SJSA1 (cell line): ENCODE data around the gene HDAC4. TPM values are rescaled to one million over a fixed set of nuclear protein-coding genes. Genes with fewer than 3 reads are reported as not detected.

Experiments used
- DNase-seq, 2 experiments: peaks; one replicate each; pipeline ENCODE4 v3.0.0-alpha.2; 2015 to 2020; ENCODE audit warnings: low spot score in 2 of 2, low read depth in 1 of 2
- H3K27ac ChIP-seq: fragments of 250-450 bp; sonication (Bioruptor Pico); 2 replicates; pipeline ENCODE4 v1.5.1; 2020; ENCODE audit warnings: mild to moderate bottlenecking, moderate library complexity
- H3K27me3 ChIP-seq: fragments of 250-450 bp; sonication (Bioruptor Pico); replicated peaks from 2 replicates; pipeline ENCODE4 v1.5.1; 2020; ENCODE audit warnings: mild to moderate bottlenecking, moderate library complexity
- H3K36me3 ChIP-seq: fragments of 250-450 bp; sonication (Bioruptor Pico); 2 replicates; pipeline ENCODE4 v1.5.1; 2020; ENCODE audit warnings: mild to moderate bottlenecking
- H3K4me1 ChIP-seq: fragments of 250-450 bp; sonication (Bioruptor Pico); replicated peaks from 2 replicates; pipeline ENCODE4 v1.6.1; 2021; ENCODE audit warnings: mild to moderate bottlenecking
- H3K4me3 ChIP-seq: fragments of 250-450 bp; sonication (Bioruptor Pico); 2 replicates; pipeline ENCODE4 v1.5.1; 2020; ENCODE audit warnings: mild to moderate bottlenecking
- H3K9me3 ChIP-seq: fragments of 250-450 bp; sonication (Bioruptor Pico); replicated peaks from 2 replicates; pipeline ENCODE4 v1.5.1; 2020; ENCODE audit warnings: mild to moderate bottlenecking
- total RNA-seq: library from RNA; depleted of rRNA; stranded (reverse); fragments of >200 nt; shearing (Covaris generic); gene quantifications from 2 replicates; pipeline ENCODE4 v1.2.3, GENCODE V29; 2014

HDAC4 gene
- total RNA-seq, 1 experiment from 2014 or later: 13.2 TPM

DNA sequence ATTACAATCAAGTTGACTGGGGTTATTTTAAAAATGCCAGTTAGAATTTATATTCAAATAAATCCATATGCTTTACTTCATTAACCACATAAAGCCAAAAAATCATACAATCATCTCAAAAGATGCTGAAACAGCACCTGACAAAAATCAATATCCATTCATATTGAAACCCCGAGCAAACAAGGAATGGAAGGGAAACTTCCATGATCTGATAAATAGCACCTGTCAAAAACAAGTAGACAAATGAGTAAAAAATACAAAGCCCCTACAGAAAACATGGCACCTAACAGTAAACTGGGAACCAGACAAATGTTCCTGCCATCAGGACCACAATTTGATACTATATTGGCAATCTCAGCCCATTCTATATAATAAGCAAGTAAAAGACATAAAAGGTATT lies 227.5 kb downstream of the HDAC4 start:
- DNase-seq: no peak
- Histone ChIP-seq H3K27me3 (no peaks in the 10 kb centered on the region; the same call in 1 of the 2 replicates), H3K9me3 (0 out of 2 replicates have a peak, but pooled peaks cover 6% of the 10 kb centered on the region), H3K4me1 (no peaks in the 10 kb centered on the region), H3K27ac (no peak overlapping the region), H3K36me3 (no peaks in the 10 kb centered on the region; the same call in 1 of the 2 replicates), H3K4me3 (no peak overlapping the region)

DNA sequence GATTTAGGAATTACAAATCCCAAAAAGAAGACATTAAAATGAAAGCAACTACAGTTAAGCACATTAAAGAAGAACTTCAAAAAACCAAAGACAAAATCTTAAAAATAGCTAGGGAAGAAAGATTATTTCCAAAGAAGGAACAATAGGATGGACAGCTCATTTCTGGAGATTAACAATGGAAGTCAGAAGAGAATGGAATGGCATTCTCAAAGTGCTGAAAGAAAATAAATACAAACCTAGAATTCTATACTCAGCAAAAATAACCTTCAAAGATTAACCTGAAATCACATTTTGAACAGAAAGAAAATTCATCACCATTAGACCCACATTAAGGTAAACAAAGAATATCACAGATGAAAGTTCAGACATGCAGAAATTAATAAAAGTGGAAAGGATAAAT lies 229.2 kb downstream of the HDAC4 start:
- DNase-seq: no peak
- Histone ChIP-seq H3K27ac (no peak overlapping the region), H3K4me3 (no peak overlapping the region), H3K27me3 (no peaks in the 10 kb centered on the region; the same call in 1 of the 2 replicates), H3K9me3 (0 out of 2 replicates have a peak, but pooled peaks cover under 1% of the 10 kb centered on the region), H3K36me3 (no peaks in the 10 kb centered on the region; the same call in 1 of the 2 replicates), H3K4me1 (no peaks in the 10 kb centered on the region)

DNA sequence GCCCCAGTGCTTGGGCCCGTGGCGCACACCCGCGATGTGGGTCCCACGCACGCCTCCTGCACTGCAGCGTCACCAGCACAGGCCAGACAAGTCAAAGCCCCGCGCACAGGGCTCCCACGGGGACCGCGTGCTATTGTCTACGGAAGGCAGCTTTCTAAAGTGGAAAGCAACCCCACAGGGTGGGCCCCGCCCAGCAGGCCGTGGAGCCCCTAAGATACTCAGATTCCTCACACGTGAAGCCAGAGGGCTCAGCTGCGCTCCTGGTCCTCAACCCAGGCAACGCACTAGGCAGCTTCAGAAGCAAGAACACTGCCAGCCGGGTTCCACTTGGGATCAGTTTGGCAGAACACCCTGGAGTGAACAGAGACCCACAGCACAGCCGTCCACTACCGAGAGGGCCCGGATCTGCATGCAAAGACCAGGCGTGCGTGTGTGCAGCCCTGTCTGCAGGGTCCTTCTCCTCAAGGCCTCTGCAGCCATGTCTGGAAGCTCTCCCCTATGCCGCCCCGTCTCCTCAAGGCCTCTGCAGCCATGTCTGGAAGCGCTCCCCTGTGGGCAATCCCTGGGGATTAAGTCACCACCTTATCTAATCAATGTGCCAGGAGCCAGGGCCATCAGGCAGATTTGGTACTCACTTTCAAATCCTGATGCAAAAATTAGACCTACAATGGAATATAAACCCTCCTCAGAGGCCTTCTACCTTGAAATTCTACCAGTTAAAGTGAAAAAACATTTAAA lies 231.3 kb downstream of the HDAC4 start:
- H3K4me3 ChIP-seq: no peak overlapping the region
- peak in 1 of 2 experiments; percentile 37 for DNase-seq
- no peaks in the 10 kb centered on the region for H3K9me3 ChIP-seq
- H3K36me3 ChIP-seq: no peaks in the 10 kb centered on the region
- no peak overlapping the region for H3K27ac ChIP-seq
- no peaks in the 10 kb centered on the region; the same call in 1 of the 2 replicates for H3K27me3 ChIP-seq
- H3K4me1 ChIP-seq: no peaks in the 10 kb centered on the region

DNA sequence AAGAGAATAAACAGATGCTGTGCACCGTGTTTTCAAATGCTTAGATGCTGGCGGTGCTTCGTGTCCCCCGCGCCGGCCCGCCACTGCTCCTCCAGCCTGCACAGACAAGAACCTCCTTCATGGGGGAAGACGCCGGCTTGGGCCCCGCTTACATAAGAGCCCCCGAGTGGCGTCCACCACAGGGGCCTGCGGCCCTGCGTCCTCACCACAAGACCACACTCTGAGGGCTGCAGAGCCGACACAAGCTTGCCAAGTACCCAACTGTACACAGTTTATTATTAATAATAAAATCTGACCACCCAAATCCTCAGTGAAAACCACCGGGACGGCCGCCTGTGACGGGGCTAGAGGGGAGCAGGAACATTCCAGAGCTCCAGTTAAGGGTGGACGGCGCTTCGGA lies 232.2 kb downstream of the HDAC4 start:
- H3K27me3 ChIP-seq: no peaks in the 10 kb centered on the region; the same call in 1 of the 2 replicates
- H3K9me3 ChIP-seq: no peaks in the 10 kb centered on the region
- H3K27ac ChIP-seq: no peak overlapping the region
- peak in 1 of 2 experiments; percentile 30 for DNase-seq
- H3K36me3 ChIP-seq: no peaks in the 10 kb centered on the region
- H3K4me1 ChIP-seq: no peaks in the 10 kb centered on the region
- no peak overlapping the region for H3K4me3 ChIP-seq

DNA sequence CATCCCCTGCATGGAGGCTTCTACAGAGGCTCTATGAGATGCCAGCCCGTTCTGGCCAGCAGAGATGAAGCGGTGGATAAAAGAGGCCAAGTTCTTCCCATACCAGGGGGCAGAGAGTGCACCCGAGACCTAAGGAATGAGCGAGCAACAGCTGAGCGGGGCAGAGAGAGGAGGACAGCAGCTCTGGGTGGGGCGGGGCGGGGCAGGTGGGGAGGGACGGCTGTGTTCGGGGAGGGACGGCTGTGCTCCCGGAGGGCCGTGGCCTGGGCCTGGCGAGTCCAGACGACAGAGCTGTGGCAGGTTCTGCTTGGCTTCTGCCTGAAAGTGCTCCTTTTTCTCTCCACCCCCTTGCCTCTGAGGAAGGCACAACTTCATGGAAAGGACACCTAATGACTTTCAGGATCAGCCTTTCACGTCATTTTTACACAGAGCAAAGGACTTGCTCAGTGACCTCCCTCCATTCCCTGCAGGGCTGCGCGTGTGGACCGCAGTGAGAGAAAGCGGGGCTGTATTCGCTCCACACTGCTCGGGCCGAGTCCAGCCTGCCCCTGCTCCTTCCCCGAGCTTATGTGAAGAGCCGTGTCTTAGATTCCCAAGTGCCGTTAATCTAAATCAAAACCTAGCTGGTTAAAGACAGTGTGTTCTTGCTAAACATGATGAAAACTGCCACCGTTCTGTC lies 232.9 kb downstream of the HDAC4 start:
- peak in 1 of 2 experiments; percentile 23 for DNase-seq
- Histone ChIP-seq H3K4me3 (no peak overlapping the region), H3K27me3 (no peaks in the 10 kb centered on the region), H3K36me3 (peaks cover 2% of the 10 kb centered on the region; the same call in 1 of the 2 replicates), H3K4me1 (no peaks in the 10 kb centered on the region), H3K9me3 (no peaks in the 10 kb centered on the region), H3K27ac (no peak overlapping the region)

DNA sequence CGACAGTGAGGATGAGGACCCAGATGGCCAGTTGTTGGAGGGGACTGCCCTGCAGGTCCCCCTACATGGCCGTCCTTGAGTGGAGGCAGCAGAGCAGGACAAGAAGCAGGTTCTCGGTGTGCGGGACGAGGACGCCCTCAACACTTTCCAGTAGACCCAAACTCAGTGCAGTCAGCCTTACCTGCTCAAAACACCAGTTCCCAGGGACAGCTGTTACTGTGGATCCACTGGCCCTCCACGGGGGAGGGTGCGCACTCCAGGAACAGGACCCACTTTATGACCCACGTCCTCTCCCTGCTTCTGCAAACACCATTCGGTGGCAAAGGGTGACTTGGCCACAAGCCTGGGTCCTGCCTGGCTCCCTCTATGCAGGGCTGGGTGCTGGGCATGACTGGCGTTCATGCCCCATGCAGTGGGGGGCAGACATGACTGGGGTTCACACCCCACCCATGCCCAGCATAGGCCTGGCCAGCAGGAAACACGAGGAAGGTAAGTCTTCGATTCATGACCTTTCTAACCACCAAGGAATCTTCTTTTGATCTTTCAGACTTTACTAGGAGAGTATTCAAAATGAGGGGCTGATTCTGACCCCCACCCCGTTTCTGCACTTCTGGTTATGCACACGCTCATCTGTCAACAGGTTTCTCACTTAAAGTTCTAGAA lies 233.7 kb downstream of the HDAC4 start:
- no peak overlapping the region for H3K4me3 ChIP-seq
- peak in 1 of 2 experiments; percentile 32 for DNase-seq
- H3K4me1 ChIP-seq: no peaks in the 10 kb centered on the region
- no peaks in the 10 kb centered on the region for H3K27me3 ChIP-seq
- H3K36me3 ChIP-seq: peaks cover 2% of the 10 kb centered on the region; the same call in 1 of the 2 replicates
- H3K27ac ChIP-seq: no peak overlapping the region
- H3K9me3 ChIP-seq: no peaks in the 10 kb centered on the region

DNA sequence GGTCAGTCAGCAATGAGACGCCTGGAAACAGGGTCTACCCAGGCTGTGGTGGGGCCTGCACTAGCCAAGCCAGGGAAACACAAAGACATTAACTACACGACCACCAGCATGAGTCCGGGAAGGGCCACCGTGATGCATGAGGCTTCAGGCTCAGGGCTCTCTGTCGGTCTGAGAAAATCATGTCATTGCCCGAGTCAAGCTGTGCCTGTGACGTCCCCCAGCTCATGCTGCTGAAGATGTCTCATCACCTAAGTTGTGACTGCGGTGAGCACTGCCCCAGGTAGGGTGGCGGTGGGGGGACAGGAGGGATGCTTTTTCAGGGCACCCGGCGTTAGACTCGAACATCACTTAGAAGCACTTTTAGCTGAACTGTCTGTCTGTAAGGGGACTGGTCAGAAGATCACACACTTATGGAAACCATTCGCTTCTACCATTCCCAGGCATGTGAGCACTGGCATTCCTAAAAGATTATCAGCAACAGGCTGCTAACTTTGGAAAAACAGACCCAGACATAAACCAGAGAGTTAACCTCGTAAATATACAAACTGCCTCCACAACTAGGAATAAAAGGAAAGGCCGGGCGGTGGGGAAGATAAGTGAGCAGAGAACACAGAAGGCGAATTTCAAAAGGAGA lies 234.5 kb downstream of the HDAC4 start:
- Histone ChIP-seq H3K27ac (no peak overlapping the region), H3K9me3 (no peaks in the 10 kb centered on the region), H3K4me1 (no peaks in the 10 kb centered on the region), H3K4me3 (no peak overlapping the region), H3K27me3 (no peaks in the 10 kb centered on the region), H3K36me3 (peaks cover 2% of the 10 kb centered on the region; the same call in 1 of the 2 replicates)
- peak in 1 of 2 experiments; percentile 36 for DNase-seq

DNA sequence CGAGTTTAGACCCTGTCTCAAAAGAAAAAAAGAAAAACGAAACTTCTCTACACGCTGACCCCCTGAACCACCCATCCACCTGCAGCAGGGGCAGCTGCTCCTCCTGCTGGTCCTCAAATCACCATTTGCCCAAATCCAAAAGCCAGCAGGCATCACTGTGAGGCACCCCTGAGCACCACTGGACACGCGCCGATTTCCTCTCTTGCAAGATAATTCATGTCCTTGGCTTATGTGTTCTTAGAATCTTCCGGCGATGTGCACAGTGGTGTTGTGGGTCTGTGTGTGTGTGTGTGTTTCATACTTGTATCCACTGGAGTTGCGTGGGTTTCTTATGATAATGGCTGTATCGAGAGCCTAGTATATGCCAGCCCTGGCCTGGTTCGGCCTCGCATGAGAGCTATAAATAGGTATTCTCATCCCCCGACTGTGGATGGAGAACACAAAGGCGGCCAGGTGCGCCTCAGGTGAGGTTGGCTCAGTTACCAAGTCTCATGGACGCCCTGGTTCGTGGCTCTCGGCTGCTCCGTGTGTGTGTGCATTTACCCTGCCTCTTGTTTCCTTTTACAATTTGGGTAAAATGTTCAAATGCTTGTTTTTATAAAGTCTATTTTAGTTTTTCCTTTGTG lies 235.5 kb downstream of the HDAC4 start:
- peak in 1 of 2 experiments; percentile 35 for DNase-seq
- H3K9me3 ChIP-seq: no peaks in the 10 kb centered on the region
- peaks cover 2% of the 10 kb centered on the region; the same call in 1 of the 2 replicates for H3K36me3 ChIP-seq
- H3K4me3 ChIP-seq: no peak overlapping the region
- no peaks in the 10 kb centered on the region for H3K4me1 ChIP-seq
- H3K27ac ChIP-seq: no peak overlapping the region
- no peaks in the 10 kb centered on the region for H3K27me3 ChIP-seq

DNA sequence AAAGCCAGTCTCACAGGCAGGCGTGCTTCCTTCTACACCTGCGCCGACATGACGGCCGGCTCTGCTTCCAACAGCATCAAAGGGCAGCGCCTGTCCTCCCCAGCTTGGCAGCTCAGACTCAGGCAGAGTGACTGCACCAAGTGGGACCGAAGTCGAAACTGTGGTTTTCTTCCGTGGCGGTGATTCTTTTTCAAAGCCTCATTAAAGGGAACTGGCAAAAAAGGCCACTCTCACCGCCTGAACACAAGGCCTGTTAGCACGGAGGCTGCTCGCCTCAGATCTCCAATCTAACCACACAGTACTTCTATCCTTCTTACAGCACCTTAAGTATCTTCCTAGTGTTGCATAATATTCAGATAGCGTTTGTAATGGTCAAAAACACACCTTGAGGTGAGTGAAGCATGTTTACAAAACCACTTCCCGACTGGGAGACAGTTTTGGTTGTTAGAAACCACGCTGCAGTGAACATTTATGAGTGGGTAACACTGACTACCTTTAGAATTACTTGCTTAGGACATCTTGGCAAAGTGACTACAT lies 236.4 kb downstream of the HDAC4 start:
- H3K9me3 ChIP-seq: no peaks in the 10 kb centered on the region
- peaks cover 2% of the 10 kb centered on the region; the same call in 1 of the 2 replicates for H3K36me3 ChIP-seq
- no peaks in the 10 kb centered on the region for H3K27me3 ChIP-seq
- no peak overlapping the region for H3K27ac ChIP-seq
- DNase-seq: peak in 1 of 2 experiments; percentile 26
- H3K4me3 ChIP-seq: no peak overlapping the region
- H3K4me1 ChIP-seq: no peaks in the 10 kb centered on the region

DNA sequence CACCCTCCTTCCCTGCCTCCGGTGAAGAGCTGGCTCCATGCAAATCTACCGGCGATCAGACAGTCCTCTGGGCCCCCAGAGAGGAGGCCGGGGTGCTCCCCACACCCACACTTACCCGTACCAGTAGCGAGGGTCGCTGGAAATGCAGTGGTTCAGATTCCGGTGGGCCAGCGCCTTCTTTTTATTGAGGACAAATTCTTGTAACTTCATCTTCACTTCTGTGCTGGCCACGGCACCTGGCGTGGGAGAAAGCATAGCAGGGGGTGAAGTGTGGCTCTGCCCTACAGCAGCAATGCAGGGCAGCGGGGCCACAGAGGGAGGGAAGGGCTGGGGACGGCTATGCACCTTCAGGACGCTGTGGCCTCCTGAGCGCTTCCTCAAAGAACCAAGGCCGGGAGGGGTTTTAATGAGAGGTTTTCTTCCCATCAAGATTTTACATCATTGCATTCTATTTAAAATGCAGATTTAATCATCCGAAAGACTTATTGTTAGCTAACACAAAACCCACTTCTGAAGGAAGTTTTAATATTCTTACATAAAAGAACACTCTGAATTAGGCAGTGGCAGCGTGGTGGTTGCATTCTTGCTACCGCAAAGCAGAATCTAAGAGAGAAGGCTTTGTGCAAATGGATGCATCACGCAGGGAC lies 237.0 kb downstream of the HDAC4 start:
- H3K27ac ChIP-seq: no peak overlapping the region
- no peak for DNase-seq
- H3K9me3 ChIP-seq: no peaks in the 10 kb centered on the region
- peaks cover 2% of the 10 kb centered on the region; the same call in 1 of the 2 replicates for H3K36me3 ChIP-seq
- no peak overlapping the region for H3K4me3 ChIP-seq
- H3K4me1 ChIP-seq: no peaks in the 10 kb centered on the region
- H3K27me3 ChIP-seq: no peaks in the 10 kb centered on the region

DNA sequence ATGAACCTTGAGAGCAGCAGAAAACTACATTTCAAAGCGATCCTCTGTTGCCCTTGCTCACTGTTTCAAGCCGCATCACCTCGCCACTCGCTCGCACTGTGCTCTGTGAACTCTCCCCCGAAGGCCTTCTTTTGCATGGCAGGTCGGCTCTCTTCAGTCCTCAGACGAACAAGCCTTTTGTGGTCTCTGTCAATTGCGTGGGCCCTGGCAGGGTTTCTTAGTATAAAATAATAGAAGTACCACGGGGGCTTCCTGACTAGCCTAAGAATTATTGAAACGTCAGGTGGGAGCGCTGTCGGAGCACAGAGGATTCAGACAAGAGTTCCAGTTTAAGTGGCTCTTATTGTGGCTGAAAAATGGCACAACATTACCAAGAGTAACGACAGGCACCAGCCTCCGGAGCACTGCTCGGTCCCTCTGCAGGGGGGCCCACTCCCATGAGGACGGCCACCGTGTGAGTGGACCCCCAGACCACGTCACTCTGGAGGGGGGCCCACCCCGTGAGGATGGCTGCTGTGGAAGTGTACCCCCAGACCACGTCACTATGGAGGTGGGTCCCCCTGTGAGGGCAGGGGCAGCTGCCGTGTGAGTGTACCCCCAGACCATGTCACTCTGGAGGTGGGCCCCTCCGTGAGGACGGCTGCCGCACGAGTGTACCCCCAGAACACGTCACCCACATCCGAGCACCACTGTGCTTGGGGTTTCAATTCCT lies 237.7 kb downstream of the HDAC4 start:
- H3K4me1 ChIP-seq: no peaks in the 10 kb centered on the region

More for the DNA sequence above, 237.7 kb downstream of the HDAC4 start:
- Histone ChIP-seq H3K36me3 (peaks cover 2% of the 10 kb centered on the region; the same call in 1 of the 2 replicates), H3K27ac (no peak overlapping the region), H3K27me3 (no peaks in the 10 kb centered on the region), H3K9me3 (no peaks in the 10 kb centered on the region), H3K4me3 (no peak overlapping the region)
- DNase-seq: peak in 1 of 2 experiments; percentile 10
